ENCODE measurements around the gene ZCWPW2.

The ZCWPW2 gene, protein sequence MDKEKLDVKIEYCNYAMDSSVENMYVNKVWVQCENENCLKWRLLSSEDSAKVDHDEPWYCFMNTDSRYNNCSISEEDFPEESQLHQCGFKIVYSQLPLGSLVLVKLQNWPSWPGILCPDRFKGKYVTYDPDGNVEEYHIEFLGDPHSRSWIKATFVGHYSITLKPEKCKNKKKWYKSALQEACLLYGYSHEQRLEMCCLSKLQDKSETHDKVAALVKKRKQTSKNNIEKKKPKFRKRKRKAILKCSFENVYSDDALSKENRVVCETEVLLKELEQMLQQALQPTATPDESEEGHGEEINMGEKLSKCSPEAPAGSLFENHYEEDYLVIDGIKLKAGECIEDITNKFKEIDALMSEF

DNA sequence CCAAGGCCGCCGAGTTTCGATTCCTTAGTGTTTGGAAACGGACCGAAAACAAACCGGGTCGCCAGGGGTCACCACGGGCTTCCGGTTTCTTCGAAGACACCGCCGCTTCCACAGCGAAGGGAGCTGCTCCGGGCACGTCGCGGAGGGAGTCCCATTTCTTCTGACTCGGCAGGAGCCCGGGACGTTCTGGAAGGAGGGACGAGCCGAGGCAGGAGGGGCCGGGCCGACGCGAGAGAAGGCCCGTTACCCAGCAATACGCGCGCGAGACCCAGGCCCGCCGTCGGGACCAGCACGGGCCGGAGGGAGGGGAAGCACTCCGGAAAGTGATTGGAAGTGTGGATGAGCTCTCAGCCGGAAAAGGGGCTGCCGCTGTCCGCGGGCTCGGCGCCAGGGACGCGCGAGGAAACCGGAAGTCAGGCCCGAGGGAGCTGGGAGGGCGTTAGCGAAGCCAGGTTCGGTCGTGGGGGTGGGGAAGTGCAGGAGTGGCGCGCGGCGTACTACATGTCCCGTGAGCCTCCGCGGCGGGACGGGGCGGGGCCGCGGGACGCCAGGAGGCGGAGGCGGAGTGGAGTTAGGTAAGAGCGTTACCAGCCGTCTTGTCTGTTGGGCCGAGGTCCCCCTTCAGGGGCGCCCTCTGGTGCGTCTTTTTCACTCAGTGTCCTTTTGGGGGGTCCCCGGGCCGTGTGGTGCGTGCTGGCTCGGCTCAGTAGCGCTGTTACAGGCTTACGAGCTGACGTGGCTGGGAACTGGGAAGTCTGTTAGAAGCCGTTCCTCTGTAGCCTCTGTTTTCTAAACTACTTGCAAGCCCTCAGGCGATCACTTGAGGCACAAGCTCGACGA lies at the start of gene ZCWPW2, which contains the start of gene AZI2:
TSS of gene ZCWPW2 (plus strand) at position 93 of the 840 bp plus-strand sequence. CDS start 64,348 bp downstream, outside the sequence.
TSS of gene AZI2 (minus strand) at position 196 of the 840 bp plus-strand sequence. CDS start 8,207 bp downstream, outside the sequence.
- TF ChIP-seq, protein P1, sequence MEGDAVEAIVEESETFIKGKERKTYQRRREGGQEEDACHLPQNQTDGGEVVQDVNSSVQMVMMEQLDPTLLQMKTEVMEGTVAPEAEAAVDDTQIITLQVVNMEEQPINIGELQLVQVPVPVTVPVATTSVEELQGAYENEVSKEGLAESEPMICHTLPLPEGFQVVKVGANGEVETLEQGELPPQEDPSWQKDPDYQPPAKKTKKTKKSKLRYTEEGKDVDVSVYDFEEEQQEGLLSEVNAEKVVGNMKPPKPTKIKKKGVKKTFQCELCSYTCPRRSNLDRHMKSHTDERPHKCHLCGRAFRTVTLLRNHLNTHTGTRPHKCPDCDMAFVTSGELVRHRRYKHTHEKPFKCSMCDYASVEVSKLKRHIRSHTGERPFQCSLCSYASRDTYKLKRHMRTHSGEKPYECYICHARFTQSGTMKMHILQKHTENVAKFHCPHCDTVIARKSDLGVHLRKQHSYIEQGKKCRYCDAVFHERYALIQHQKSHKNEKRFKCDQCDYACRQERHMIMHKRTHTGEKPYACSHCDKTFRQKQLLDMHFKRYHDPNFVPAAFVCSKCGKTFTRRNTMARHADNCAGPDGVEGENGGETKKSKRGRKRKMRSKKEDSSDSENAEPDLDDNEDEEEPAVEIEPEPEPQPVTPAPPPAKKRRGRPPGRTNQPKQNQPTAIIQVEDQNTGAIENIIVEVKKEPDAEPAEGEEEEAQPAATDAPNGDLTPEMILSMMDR (IDR thresholded peaks at IDR 0.05; ENCODE audit: low read depth, low read length, missing control alignments) = peak; percentile 32
- H3K4me3 ChIP-seq (ENCODE audit: low read depth, low read length) = peak within 1 kb of the TSS; percentile 69
- in situ Hi-C loops (cut with HindIII; ENCODE audit: low sequenced_read_pairs) = loop anchor here (10.0 kb wide), 1 partner anchor 624 kb away; the partner anchor contains the start of gene EOMES
- peak; percentile 92 for DNase-seq (ENCODE audit: low read depth)

DNA sequence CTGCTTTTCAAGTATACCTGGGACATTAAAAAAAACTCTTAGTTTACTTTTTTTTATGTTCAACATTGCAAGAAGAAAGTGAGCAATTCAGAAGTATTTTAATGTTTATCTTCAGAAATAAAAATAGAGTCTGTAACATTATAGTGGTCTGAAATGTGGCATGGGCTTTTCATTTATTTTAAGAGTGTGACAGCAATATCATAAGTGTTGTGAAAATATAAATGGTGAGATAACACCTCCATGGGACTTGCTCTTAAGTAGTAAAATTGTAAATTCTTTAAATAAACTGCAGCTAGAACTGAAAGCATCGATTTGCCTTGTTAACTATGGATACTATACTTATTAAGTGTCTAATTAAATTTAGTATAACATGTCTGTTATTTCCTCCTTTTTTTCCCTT lies 48.8 kb upstream of the ZCWPW2 start:
- H3K4me3 ChIP-seq (ENCODE audit: low read depth, low read length) = no peak overlapping the region
- TF ChIP-seq, protein P1 (IDR thresholded peaks at IDR 0.05; ENCODE audit: low read depth, low read length, missing control alignments) = no peak
- DNase-seq (ENCODE audit: low read depth) = no peak
- in situ Hi-C loops (cut with HindIII; ENCODE audit: low sequenced_read_pairs) = no loop called here

DNA sequence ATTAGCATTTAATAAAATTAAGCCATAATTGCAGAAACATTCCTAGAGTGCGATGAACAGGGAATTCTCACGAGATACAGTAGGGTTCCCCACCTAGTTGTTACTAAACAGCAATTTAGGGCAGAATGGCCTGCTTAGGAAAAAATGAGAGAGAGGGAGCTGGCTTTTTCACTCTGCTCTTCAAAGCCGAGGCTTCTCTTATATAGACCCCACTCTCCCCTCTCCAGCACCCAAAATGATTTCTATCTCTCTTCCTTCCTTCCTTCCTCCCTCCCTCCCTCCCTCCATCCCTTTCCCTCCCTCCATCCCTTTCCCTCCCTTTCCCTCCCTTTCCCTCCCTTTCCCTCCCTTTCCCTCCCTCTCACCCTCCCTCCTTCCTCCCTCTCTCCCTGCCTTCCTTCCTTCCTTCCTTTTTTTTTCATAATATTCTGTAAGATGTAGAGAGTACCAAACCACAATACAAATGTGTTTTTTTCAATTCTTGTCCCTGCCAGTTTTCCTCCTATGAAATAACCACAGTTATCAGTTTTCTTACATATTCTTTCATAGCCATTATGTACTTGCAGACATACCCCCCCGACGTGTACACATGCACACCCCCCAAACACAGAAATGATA lies 48.1 kb upstream of the ZCWPW2 start:
- in situ Hi-C loops (cut with HindIII; ENCODE audit: low sequenced_read_pairs) = no loop called here
- no peak overlapping the region for H3K4me3 ChIP-seq (ENCODE audit: low read depth, low read length)
- TF ChIP-seq, protein P1 (IDR thresholded peaks at IDR 0.05; ENCODE audit: low read depth, low read length, missing control alignments) = no peak
- DNase-seq (ENCODE audit: low read depth) = no peak

DNA sequence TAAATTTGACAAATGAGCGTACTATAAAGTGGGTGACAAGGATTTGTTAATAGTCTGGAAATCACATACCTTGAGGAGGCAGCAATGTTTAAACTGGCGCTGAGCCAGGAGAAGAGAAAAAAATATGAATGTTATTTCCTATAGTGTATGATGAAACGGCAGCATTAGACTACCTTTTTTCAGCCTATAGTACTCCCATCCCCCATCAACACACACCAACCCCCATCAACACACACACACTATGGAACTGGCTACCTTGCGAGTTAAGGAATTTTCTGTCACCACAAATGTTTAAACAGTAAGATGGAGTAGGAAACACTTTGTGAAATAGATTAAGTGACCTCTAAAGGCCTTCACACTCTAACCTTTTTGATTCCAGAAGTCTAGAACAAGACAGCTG lies 46.8 kb upstream of the ZCWPW2 start:
- no peak for DNase-seq (ENCODE audit: low read depth)
- TF ChIP-seq, protein P1 (IDR thresholded peaks at IDR 0.05; ENCODE audit: low read depth, low read length, missing control alignments) = no peak
- in situ Hi-C loops (cut with HindIII; ENCODE audit: low sequenced_read_pairs) = no loop called here
- no peak overlapping the region for H3K4me3 ChIP-seq (ENCODE audit: low read depth, low read length)

DNA sequence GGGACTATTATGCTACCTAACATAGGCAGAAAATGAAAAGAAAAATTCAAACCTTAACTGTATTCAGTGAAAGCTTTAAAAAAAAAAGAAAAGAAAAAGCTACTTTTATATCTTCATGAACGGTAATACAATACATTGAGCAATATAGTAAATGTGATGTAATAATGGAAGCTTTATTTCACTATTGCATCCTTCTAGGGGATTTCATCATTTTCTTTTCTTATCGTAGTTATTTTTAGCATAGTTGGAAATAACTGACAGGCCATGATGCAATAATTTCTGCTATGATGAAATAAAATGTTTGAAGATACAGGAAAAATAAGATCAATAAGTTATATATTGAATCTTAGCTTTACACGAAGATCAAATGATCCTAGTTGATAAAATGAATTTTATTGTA lies 40.3 kb upstream of the ZCWPW2 start:
- DNase-seq (ENCODE audit: low read depth) = no peak
- TF ChIP-seq, protein P1 (IDR thresholded peaks at IDR 0.05; ENCODE audit: low read depth, low read length, missing control alignments) = no peak

DNA sequence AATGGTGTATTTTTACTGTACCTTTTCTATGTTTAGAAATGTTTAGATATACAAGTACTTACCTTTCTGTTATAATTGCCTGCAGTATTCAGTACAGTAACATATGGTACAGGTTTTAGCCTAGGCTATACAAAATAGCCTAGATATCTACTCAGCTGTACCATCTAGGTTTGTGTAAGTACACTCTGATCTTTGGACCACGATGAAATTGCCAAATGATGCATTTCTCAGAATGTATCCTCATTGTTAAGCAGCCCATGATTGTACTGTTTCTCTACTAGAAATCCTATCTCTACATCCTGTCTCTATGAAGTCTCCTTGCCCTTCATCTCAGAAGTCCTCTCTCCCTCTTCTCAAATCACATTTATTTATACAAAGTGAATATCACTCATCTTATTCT lies 32.8 kb upstream of the ZCWPW2 start:
- no peak overlapping the region for H3K4me3 ChIP-seq (ENCODE audit: low read depth, low read length)
- DNase-seq (ENCODE audit: low read depth) = no peak
- TF ChIP-seq, protein P1 (IDR thresholded peaks at IDR 0.05; ENCODE audit: low read depth, low read length, missing control alignments) = no peak
- in situ Hi-C loops (cut with HindIII; ENCODE audit: low sequenced_read_pairs) = no loop called here

More for the DNA sequence above, 40.3 kb upstream of the ZCWPW2 start:
- in situ Hi-C loops (cut with HindIII; ENCODE audit: low sequenced_read_pairs) = no loop called here
- H3K4me3 ChIP-seq (ENCODE audit: low read depth, low read length) = no peak overlapping the region
